ENCODE results near the gene PRDM4.
"Not testable (repeated sequence)": the region's sequence is repeated elsewhere in the genome, so short reads cannot be mapped to it uniquely, and the experiment has no call there.

The PRDM4 gene

GRCh38 chr12:107730618-107731341, 30.2 kb downstream of the PRDM4 start:
- no peak for TF ChIP-seq CTCF (IDR thresholded peaks at IDR 0.05; ENCODE audit: low read depth, low read length)
- no peak for DNase-seq (ENCODE audit: low read depth, low spot score)
- in situ Hi-C loops (cut with HindIII; ENCODE audit: low sequenced_read_pairs) = no loop called here
- H3K4me3 ChIP-seq (ENCODE audit: low read depth, low read length) = no peak overlapping the region

GRCh38 chr12:107727742-107728141, 33.2 kb downstream of the PRDM4 start:
- DNase-seq (ENCODE audit: low read depth, low spot score); in situ Hi-C loops (cut with HindIII; ENCODE audit: low sequenced_read_pairs); H3K4me3 ChIP-seq (ENCODE audit: low read depth, low read length): not testable (repeated sequence)

GRCh38 chr12:107727327-107727726, 33.6 kb downstream of the PRDM4 start:
- DNase-seq (ENCODE audit: low read depth, low spot score); H3K4me3 ChIP-seq (ENCODE audit: low read depth, low read length); in situ Hi-C loops (cut with HindIII; ENCODE audit: low sequenced_read_pairs): not testable (repeated sequence)

GRCh38 chr12:107718606-107719005, 42.3 kb downstream of the PRDM4 start:
- no peak for DNase-seq (ENCODE audit: low read depth, low spot score)
- no peak for TF ChIP-seq CTCF (IDR thresholded peaks at IDR 0.05; ENCODE audit: low read depth, low read length)
- no peak overlapping the region for H3K4me3 ChIP-seq (ENCODE audit: low read depth, low read length)
- in situ Hi-C loops (cut with HindIII; ENCODE audit: low sequenced_read_pairs) = no loop called here

GRCh38 chr12:107715780-107716179, 45.2 kb downstream of the PRDM4 start:
- in situ Hi-C loops (cut with HindIII; ENCODE audit: low sequenced_read_pairs) = no loop called here
- no peak for TF ChIP-seq CTCF (IDR thresholded peaks at IDR 0.05; ENCODE audit: low read depth, low read length)

GRCh38 chr12:107705522-107705921, 55.4 kb downstream of the PRDM4 start:
- DNase-seq (ENCODE audit: low read depth, low spot score); H3K4me3 ChIP-seq (ENCODE audit: low read depth, low read length); in situ Hi-C loops (cut with HindIII; ENCODE audit: low sequenced_read_pairs): not testable (repeated sequence)

More at GRCh38 chr12:107715780-107716179, 45.2 kb downstream of the PRDM4 start:
- DNase-seq (ENCODE audit: low read depth, low spot score) = no peak
- H3K4me3 ChIP-seq (ENCODE audit: low read depth, low read length) = no peak overlapping the region

GRCh38 chr12:107704041-107704440, 56.9 kb downstream of the PRDM4 start:
- no peak for DNase-seq (ENCODE audit: low read depth, low spot score)
- H3K4me3 ChIP-seq (ENCODE audit: low read depth, low read length) = no peak overlapping the region
- in situ Hi-C loops (cut with HindIII; ENCODE audit: low sequenced_read_pairs) = no loop called here
- TF ChIP-seq CTCF (IDR thresholded peaks at IDR 0.05; ENCODE audit: low read depth, low read length) = no peak

- in situ Hi-C loops (cut with HindIII; ENCODE audit: low sequenced_read_pairs) = no loop called here
- TF ChIP-seq CTCF (IDR thresholded peaks at IDR 0.05; ENCODE audit: low read depth, low read length) = no peak
- no peak overlapping the region for H3K4me3 ChIP-seq (ENCODE audit: low read depth, low read length)
- no peak for DNase-seq (ENCODE audit: low read depth, low spot score)
Observed at GRCh38 chr12:107702106-107702505, 58.8 kb downstream of the PRDM4 start.

All from astrocyte of the spinal cord (primary cell).